Activated CD8-positive, alpha-beta memory T cell treated with anti-CD3 and anti-CD28 coated beads, Interleukin-2, amount 50 U/mL, for 48 hours (primary cell): Measurements from ENCODE around the gene INPP5B.
A peak's percentile ranks its signal among the peaks of the same experiment; 100 is the strongest.

Experiments
- DNase-seq: peaks from one replicate; pipeline ENCODE4 v3.0.0-alpha.2; 2020

Gene INPP5B

GRCh38 chr1:37831109-37831508 is 115.7 kb downstream of the INPP5B start:
- no peak for DNase-seq

DNA sequence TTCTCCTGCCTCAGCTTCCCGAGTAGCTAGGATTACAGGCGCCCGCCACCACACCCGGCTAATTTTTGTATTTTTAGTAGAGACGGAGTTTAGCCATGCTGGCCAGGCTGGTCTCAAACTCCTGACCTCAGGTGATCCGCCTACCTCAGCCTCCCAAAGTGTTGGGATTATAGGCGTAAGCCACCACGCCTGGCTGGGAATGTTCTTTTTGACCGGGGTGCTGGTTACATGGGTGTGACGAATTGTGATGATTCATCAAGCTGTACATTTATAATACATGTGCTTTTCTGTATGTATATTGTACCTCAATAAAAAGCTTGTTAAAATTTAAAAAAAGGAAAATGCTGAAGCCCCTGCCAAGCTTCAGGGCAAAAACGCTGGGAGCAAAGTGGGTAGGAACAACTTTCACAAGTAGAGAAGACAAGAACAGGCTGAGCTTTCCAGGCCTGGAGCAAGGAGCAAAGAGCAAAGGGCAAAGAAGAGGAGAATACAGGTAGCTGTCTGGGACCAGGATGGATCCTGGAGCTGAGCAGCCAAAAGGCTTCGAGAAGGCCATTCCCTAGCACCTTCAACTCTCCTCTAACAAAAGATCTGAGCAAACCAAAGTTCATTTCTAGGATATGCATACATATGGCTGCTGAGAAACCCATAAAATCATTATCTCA is 118.3 kb downstream of the INPP5B start:
- DNase-seq, result no peak

DNA sequence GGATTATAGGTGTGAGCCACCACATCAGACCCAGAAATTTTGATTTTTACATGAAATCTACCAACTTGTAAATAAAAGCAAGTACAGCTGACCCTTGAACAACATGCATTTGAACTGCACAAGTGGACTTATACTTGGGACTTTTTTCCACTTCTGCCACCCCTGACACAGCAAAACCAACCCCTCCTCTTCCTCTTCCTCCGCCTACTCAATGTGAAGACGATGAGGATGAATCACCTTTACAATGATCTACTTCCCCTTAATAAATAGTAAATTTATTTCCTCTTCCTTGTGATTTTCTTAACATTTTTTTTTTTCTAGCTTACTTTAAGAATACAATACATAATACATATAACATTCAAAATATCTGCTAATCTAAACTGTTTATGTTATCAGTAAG is 121.3 kb downstream of the INPP5B start:
- DNase-seq, result no peak

DNA sequence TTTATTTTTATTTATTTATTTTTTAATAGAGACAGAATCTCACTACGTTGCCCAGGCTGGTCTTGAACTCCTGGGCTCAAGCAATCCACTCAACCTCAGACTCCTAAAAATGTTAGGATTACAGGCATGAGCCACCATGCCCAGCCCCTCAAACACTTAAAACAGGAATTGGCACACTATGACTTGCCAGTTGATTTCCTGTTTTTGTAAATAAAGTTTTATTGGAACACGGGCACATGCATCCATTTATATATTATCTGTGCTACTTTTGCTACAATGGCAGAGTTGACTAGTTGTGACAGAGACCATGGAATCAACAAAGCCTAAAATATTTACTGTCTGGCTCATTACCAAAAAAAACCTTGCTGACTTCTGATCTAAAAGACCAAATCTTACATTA is 122.9 kb downstream of the INPP5B start:
- DNase-seq, result no peak

GRCh38 chr1:37822906-37823815 is 123.7 kb downstream of the INPP5B start:
- no peak for DNase-seq

GRCh38 chr1:37821481-37821880 is 125.4 kb downstream of the INPP5B start:
- no peak for DNase-seq

GRCh38 chr1:37817481-37817880 is 129.4 kb downstream of the INPP5B start:
- peak; percentile 22 for DNase-seq

DNA sequence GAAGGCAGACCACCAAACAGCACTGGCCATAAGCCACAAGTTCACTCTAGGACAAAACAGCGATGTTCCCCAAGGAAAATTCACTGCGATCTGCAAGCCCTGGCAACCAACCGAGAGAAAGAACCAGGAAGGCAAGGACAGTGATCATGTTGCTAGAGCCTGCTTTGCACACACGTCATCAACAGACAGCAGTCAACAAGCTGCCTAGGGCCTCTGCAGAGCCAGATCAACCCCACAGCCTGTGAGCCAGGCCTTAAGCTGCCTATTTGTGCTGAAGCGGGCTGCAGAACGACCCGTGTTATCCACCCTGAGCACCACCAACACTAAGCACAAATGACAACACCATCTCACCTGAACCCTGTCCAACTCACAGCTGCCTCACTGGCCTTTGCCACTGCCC is 132.6 kb downstream of the INPP5B start:
- no peak for DNase-seq

GRCh38 chr1:37813529-37814145 is 133.2 kb downstream of the INPP5B start:
- DNase-seq, result peak; percentile 30

- peak; percentile 78 for DNase-seq
Observed at GRCh38 chr1:37811027-37811655, 135.7 kb downstream of the INPP5B start.
